Memory B cell (primary cell): ENCODE data around the gene RPTOR.
A peak's percentile ranks its signal among the peaks of the same experiment; 100 is the strongest.

Source experiments
- ATAC-seq: fragments of 150-1000 bp; cut with Tn5 transposase; 2 replicates; pipeline ENCODE4 v1.10.0; 2021; ENCODE audit warnings: low read depth, mild to moderate bottlenecking, moderate library complexity
- DNase-seq, 2 donors: peaks; one replicate each; pipeline ENCODE4 v3.0.0; 2022; ENCODE audit warnings: low spot score in 2 of 2
- H3K27ac Mint-ChIP-seq: one replicate; pipeline ENCODE4 v1.8.0; 2022; ENCODE audit warnings: mild to moderate bottlenecking, moderate library complexity, mixed read lengths
- H3K27me3 Mint-ChIP-seq: one replicate; pipeline ENCODE4 v1.8.0; 2022; ENCODE audit warnings: mixed read lengths
- H3K36me3 Mint-ChIP-seq: one replicate; pipeline ENCODE4 v1.8.0; 2022; ENCODE audit warnings: mild to moderate bottlenecking, mixed read lengths
- H3K4me1 Mint-ChIP-seq: one replicate; pipeline ENCODE4 v1.8.0; 2022; ENCODE audit warnings: mixed read lengths
- H3K4me3 Mint-ChIP-seq: one replicate; pipeline ENCODE4 v1.8.0; 2022; ENCODE audit warnings: mild to moderate bottlenecking, moderate library complexity, mixed read lengths
- H3K9me3 Mint-ChIP-seq: one replicate; pipeline ENCODE4 v1.8.0; 2022; ENCODE audit warnings: mixed read lengths

Gene RPTOR

DNA sequence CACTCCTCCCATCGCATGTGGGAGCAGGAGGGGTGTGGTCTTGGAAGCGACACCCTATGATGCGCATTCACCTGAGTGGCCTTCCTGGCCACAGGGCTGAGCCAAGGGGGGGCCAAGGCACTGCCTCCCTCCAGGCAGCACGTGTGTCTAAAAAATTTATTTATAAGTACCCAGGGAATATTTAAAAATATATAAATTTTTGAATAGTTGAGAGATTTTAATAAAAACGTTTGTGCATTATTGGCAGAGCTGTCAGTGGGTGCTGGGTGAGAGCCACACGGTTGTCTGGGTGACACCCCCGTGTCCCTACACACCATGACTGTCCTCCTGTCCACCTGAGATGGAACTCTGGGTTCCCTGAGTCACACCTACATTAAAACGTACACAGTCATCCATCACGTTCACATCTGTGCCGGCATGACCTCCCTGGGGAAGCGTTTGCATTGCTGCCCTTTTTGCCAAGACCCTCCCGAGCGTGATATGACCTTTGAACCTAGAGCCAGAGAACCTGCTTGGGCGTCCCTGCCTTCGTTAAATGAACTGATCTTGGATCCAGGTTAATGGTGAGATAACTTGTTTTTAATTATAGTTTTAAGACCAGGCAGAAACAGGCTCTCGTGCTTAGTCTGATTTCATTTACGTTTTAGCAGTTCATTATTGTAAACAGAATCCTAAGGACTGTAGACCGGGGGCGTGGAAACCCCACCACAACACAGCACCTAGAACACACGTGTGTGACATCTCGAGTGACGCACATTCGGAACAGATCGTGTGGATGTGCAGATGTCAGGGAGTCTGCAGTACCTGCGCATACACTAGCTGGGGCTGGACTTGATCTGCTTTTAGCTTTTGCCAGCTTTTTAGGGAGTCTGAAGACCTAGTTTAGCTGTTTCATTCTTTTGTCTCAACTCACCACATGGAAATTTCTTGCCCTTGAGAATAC lies 254.2 kb downstream of the RPTOR start:
- Mint-ChIP-seq H3K36me3 (peaks cover 16% of the 10 kb centered on the region), H3K27me3 (no peaks in the 10 kb centered on the region), H3K4me1 (no peaks in the 10 kb centered on the region), H3K9me3 (no peaks in the 10 kb centered on the region), H3K27ac (no peak overlapping the region), H3K4me3 (no peak overlapping the region)
- DNase-seq (no peak), ATAC-seq (no peak)

- H3K9me3 Mint-ChIP-seq, result no peaks in the 10 kb centered on the region
Observed at GRCh38 chr17:80799538-80800480, 255.2 kb downstream of the RPTOR start.

DNA sequence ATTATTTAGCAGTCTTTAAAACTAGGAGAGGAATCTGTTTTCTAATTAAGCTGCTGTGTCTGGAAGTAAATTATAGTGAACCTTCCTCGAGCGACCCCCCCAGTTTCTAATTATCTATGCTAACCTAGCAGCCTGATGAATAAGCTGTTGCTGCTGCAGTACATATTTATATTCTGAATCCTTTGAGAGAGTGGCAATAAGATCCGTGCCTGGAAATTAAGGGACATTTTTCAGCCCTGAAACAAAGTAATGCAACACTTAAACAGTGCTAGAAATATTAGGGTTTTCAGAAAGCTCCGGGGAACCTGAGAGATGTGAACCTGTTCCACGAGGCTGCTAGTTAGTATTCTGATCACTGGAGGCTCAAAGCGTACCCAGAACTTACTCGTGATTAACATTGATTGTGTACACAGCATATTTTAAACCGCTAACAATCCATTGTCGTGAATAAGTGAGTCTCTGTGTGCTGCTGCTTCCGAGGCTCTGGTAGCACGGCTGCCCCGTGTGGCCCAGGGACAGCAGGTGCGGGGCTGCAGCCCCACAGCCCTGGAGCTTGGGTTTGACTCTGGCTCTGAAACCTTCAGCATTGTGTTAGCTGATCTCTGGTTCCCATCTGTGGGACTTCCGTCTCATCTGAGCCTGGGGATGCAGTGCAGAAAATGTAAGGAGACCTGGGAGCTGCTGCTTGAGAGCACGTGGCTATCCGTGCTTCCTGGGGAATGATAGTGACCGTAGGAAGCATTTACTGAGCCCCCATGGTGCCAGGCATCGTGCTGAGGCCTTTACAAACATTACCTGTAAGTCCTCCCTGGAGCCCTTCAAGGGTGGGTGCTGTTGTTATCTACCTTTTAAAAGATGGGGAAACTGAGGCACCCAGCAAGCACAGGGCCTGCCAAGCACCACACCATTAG lies 256.1 kb downstream of the RPTOR start:
- no peak for ATAC-seq
- no peak for DNase-seq
- Mint-ChIP-seq H3K27ac (no peak overlapping the region), H3K9me3 (peaks cover 1% of the 10 kb centered on the region), H3K4me1 (no peaks in the 10 kb centered on the region), H3K27me3 (no peaks in the 10 kb centered on the region), H3K36me3 (peaks cover 12% of the 10 kb centered on the region), H3K4me3 (no peak overlapping the region)

More at GRCh38 chr17:80799538-80800480, 255.2 kb downstream of the RPTOR start:
- no peaks in the 10 kb centered on the region for H3K4me1 Mint-ChIP-seq
- no peak overlapping the region for H3K4me3 Mint-ChIP-seq
- no peak for ATAC-seq
- H3K27me3 Mint-ChIP-seq, result no peaks in the 10 kb centered on the region
- H3K27ac Mint-ChIP-seq, result no peak overlapping the region
- no peak for DNase-seq
- peaks cover 11% of the 10 kb centered on the region for H3K36me3 Mint-ChIP-seq

DNA sequence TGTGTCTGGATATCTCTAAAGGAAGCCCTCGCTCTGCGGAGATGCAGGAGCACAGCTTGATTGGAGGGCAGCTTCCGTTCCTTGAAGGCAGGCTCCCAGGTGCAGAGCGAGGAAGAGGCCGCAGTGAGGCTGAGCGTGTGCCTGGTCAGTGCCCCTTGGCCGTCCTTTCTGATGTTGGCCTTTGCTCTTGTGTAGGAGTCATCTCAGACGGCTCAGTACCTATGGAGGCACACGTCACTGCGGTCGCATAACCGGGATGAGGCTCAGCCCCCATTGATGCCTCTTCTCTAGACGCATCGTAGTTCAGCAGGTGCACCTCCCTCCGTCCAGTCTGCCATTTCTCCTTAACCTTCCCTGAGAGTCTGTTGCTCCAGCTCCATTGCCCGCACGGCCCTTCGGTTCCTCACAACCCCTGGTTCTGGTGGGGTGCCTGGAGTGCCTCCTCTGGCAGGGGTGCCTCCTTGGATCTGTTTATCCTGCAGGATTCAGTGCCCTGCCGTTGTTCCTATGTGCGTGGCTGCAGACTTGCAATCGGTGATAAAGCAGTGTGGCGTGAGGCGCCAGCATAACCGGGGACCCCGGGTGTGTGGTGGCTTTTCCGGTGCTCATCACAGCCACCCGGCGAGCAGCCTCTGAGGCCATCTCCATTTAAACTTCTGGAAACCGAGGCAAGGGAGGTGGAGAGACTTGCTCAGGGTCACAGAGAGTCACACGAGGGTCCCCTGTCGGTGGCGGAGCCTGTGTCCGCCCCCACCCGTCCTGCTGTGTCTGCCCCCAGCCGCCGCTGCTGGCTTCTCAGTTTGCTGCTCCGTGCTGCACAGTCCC lies 258.2 kb downstream of the RPTOR start:
- ATAC-seq (no peak), DNase-seq (no peak)
- H3K4me1 Mint-ChIP-seq, result no peaks in the 10 kb centered on the region
- no peak overlapping the region for H3K27ac Mint-ChIP-seq
- H3K4me3 Mint-ChIP-seq, result no peak overlapping the region
- H3K36me3 Mint-ChIP-seq, result peaks cover 15% of the 10 kb centered on the region
- peaks cover 7% of the 10 kb centered on the region for H3K9me3 Mint-ChIP-seq
- H3K27me3 Mint-ChIP-seq, result no peaks in the 10 kb centered on the region

- Mint-ChIP-seq H3K27ac (no peak overlapping the region), H3K27me3 (no peaks in the 10 kb centered on the region), H3K4me1 (peaks cover 4% of the 10 kb centered on the region), H3K36me3 (peaks cover 19% of the 10 kb centered on the region), H3K9me3 (peaks cover 7% of the 10 kb centered on the region), H3K4me3 (no peak overlapping the region)
- ATAC-seq, result no peak
- no peak for DNase-seq
Observed at GRCh38 chr17:80803451-80804428, 259.1 kb downstream of the RPTOR start.

GRCh38 chr17:80804466-80804865 lies 259.8 kb downstream of the RPTOR start:
- Mint-ChIP-seq H3K9me3 (peaks cover 7% of the 10 kb centered on the region), H3K4me1 (peaks cover 5% of the 10 kb centered on the region), H3K36me3 (peaks cover 20% of the 10 kb centered on the region), H3K27me3 (no peaks in the 10 kb centered on the region), H3K4me3 (no peak overlapping the region), H3K27ac (no peak overlapping the region)
- DNase-seq, result no peak
- ATAC-seq, result no peak

DNA sequence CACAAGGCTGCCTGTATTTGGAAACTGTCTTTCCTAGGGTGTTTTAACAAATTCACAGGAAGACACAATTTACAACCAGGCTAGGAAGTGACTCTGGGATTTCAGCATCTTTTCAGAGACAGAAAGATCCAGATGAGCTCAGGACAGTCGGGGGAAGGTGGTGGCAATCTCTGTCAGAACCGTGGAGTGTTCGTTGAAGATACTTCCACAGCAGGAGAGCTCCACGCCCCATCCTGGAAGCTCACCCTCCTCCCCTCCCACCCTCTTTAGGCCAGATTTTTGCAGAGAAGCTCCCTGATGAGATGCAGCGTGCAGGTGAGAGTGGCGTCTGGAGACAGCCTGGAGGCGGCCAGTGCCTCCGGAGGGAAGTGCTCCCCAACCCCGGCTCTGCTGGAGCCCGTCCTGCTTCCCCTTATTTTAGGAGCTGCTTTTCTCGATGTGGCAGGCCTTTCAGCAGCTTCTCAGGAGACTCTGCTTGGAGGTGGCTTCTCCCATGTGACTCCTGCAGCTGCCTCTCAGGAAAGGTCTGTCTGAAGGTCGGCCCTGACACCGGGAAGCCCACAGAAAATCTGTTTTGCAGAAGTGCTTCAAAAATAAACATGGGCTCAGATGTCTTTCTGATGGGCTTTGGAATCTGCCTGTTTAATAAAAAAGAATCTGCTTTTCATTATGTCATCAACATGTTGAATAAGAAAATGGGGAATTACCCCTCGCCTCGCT lies 260.6 kb downstream of the RPTOR start:
- Mint-ChIP-seq H3K9me3 (peaks cover 7% of the 10 kb centered on the region), H3K4me3 (no peak overlapping the region), H3K4me1 (peaks cover 5% of the 10 kb centered on the region), H3K36me3 (peaks cover 20% of the 10 kb centered on the region), H3K27me3 (no peaks in the 10 kb centered on the region), H3K27ac (no peak overlapping the region)
- no peak for ATAC-seq
- DNase-seq, result no peak

DNA sequence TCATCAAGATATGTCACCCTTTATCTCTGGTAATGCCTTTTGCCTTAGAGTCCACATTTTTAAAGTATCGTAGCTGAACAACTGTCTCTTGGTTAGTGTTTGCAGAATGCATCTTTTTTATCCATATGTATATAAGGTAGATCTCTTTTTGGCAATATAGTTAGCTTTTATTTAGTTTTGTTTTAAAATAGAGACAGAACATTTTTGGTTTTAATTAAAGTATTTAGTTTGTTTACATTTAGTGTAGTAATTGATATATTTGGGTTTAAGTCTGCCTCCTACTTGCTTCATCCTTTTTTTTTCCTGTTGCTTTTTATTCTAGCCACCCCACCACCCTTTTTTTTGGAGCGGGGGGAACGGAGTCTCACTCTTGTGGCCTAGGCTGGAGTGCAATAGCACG lies 262.4 kb downstream of the RPTOR start:
- H3K4me1 Mint-ChIP-seq, result peaks cover 13% of the 10 kb centered on the region
- no peak overlapping the region for H3K27ac Mint-ChIP-seq
- no peak for DNase-seq
- no peak for ATAC-seq
- no peaks in the 10 kb centered on the region for H3K27me3 Mint-ChIP-seq
- H3K36me3 Mint-ChIP-seq, result peaks cover 18% of the 10 kb centered on the region
- no peak overlapping the region for H3K4me3 Mint-ChIP-seq
- peaks cover 7% of the 10 kb centered on the region for H3K9me3 Mint-ChIP-seq

DNA sequence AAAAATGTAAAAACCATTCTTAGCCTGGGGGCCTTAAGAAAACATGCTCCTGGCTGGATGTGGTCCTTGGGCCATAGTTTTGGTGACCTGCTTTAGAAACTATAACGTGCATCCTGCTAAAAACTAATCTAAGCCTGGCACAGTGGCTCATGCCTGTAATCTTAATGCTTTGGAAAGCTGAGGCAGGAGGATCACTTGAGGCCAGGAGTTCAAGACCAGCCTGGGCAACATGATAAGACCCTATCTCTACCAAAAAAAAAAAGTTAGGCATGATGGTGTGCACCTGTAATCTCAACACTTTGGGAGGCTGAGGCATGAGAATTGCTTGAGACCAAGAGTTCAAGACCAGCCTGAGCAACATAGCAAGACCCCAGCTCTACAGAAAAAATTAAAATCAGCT lies 263.2 kb downstream of the RPTOR start:
- peaks cover 13% of the 10 kb centered on the region for H3K4me1 Mint-ChIP-seq
- no peak overlapping the region for H3K4me3 Mint-ChIP-seq

GRCh38 chr17:80811181-80812105 lies 266.8 kb downstream of the RPTOR start:
- H3K36me3 Mint-ChIP-seq, result peaks cover 18% of the 10 kb centered on the region
- peaks cover 3% of the 10 kb centered on the region for H3K9me3 Mint-ChIP-seq
- no peaks in the 10 kb centered on the region for H3K27me3 Mint-ChIP-seq
- no peak for DNase-seq
- peak; percentile 68 for ATAC-seq
- no peak overlapping the region for H3K4me3 Mint-ChIP-seq
- peak overlapping the region; percentile 77 for H3K27ac Mint-ChIP-seq
- peaks cover 18% of the 10 kb centered on the region for H3K4me1 Mint-ChIP-seq

More for the DNA sequence above, 263.2 kb downstream of the RPTOR start:
- Mint-ChIP-seq H3K27me3 (no peaks in the 10 kb centered on the region), H3K27ac (no peak overlapping the region), H3K9me3 (peaks cover 7% of the 10 kb centered on the region), H3K36me3 (peaks cover 20% of the 10 kb centered on the region)
- ATAC-seq (no peak), DNase-seq (no peak)
